IgD-negative memory B cell (primary cell): Measurements from ENCODE around the gene FAM193A. TPM values are rescaled to one million over a fixed set of nuclear protein-coding genes. Genes with fewer than 3 reads are reported as not detected.

Experiments used
- H3K27ac Mint-ChIP-seq, 3 donors: one replicate each; pipeline ENCODE4 v1.8.0; 2020 to 2022; ENCODE audit warnings: mild to moderate bottlenecking in 3 of 3, mixed read lengths in 3 of 3, moderate library complexity in 1 of 3
- H3K27me3 Mint-ChIP-seq: one replicate; pipeline ENCODE4 v1.8.0; 2021; ENCODE audit warnings: mixed read lengths
- H3K36me3 Mint-ChIP-seq: one replicate; pipeline ENCODE4 v1.8.0; 2020; ENCODE audit warnings: mild to moderate bottlenecking, mixed read lengths
- H3K4me1 Mint-ChIP-seq, 3 donors: one replicate each; pipeline ENCODE4 v1.8.0; 2020 to 2022; ENCODE audit warnings: mixed read lengths in 3 of 3, mild to moderate bottlenecking in 1 of 3
- H3K4me3 Mint-ChIP-seq, 4 donors: one replicate each; pipeline ENCODE4 v1.8.0; 2020 to 2022; ENCODE audit warnings: mild to moderate bottlenecking in 4 of 4, mixed read lengths in 4 of 4, moderate library complexity in 3 of 4
- H3K9me3 Mint-ChIP-seq, 3 donors: one replicate each; pipeline ENCODE4 v1.8.0; 2020 to 2021; ENCODE audit warnings: mixed read lengths in 3 of 3, mild to moderate bottlenecking in 1 of 3
- polyA plus RNA-seq: library from polyadenylated mRNA; unstranded; fragments of 300-500 nt; fragmentation: Illumina TruSeq; gene quantifications from one replicate; pipeline ENCODE4 v1.2.3, GENCODE V29; 2021

Gene FAM193A
- polyA plus RNA-seq, 1 donor from 2014 or later: 6.3 TPM

- Mint-ChIP-seq H3K9me3 (no peaks in the 10 kb centered on the region), H3K36me3 (no peaks in the 10 kb centered on the region)
Measured at GRCh38 chr4:2745516-2745915, 209.1 kb downstream of the FAM193A start.

GRCh38 chr4:2745981-2746806, 209.7 kb downstream of the FAM193A start:
- Mint-ChIP-seq H3K4me1 (peaks cover 23 to 34% (median 32%) of the 10 kb centered on the region in 3 donors), H3K4me3 (peak overlapping the region; percentile 73 to 95 (median 86)), H3K9me3 (no peaks in the 10 kb centered on the region), H3K27me3 (peaks cover 6% of the 10 kb centered on the region), H3K27ac (peak overlapping the region; percentile 97 to 99 (median 98)), H3K36me3 (no peaks in the 10 kb centered on the region)

More at GRCh38 chr4:2745516-2745915, 209.1 kb downstream of the FAM193A start:
- Mint-ChIP-seq H3K27ac (peak overlapping the region; percentile 97 to 99 (median 98)), H3K4me3 (peak overlapping the region in 2 of 4 donors; percentile 85 to 95), H3K4me1 (peaks cover 23 to 34% (median 31%) of the 10 kb centered on the region in 3 donors), H3K27me3 (peaks cover 6% of the 10 kb centered on the region)

GRCh38 chr4:2746891-2747695, 210.6 kb downstream of the FAM193A start:
- Mint-ChIP-seq H3K36me3 (no peaks in the 10 kb centered on the region), H3K4me1 (peaks cover 23 to 36% (median 30%) of the 10 kb centered on the region in 3 donors), H3K27me3 (peaks cover 6% of the 10 kb centered on the region), H3K9me3 (no peaks in the 10 kb centered on the region), H3K4me3 (peak overlapping the region; percentile 73 to 95 (median 86)), H3K27ac (peak overlapping the region; percentile 97 to 99 (median 98))

- Mint-ChIP-seq H3K4me3 (peak overlapping the region in 1 of 4 donors; percentile 72), H3K27ac (peak overlapping the region in 1 of 3 donors; percentile 36), H3K4me1 (peaks cover 25 to 44% (median 38%) of the 10 kb centered on the region in 3 donors), H3K9me3 (no peaks in the 10 kb centered on the region), H3K27me3 (peaks cover 6% of the 10 kb centered on the region), H3K36me3 (no peaks in the 10 kb centered on the region)
Measured at GRCh38 chr4:2750719-2751605, 214.5 kb downstream of the FAM193A start.

GRCh38 chr4:2753436-2753835, 217.0 kb downstream of the FAM193A start:
- Mint-ChIP-seq H3K4me3 (peak overlapping the region in 1 of 4 donors; percentile 83), H3K27ac (peak overlapping the region in 1 of 3 donors; percentile 19), H3K36me3 (no peaks in the 10 kb centered on the region), H3K27me3 (no peaks in the 10 kb centered on the region), H3K9me3 (no peaks in the 10 kb centered on the region), H3K4me1 (peaks cover 16 to 28% (median 18%) of the 10 kb centered on the region in 3 donors)

GRCh38 chr4:2754848-2755819, 218.7 kb downstream of the FAM193A start:
- H3K27ac Mint-ChIP-seq: peak overlapping the region in 2 of 3 donors; percentile 20 to 86
- H3K9me3 Mint-ChIP-seq: no peaks in the 10 kb centered on the region
- no peaks in the 10 kb centered on the region for H3K36me3 Mint-ChIP-seq
- H3K4me3 Mint-ChIP-seq: peak overlapping the region; percentile 10 to 83 (median 78)
- peaks cover 10 to 26% (median 19%) of the 10 kb centered on the region in 3 donors for H3K4me1 Mint-ChIP-seq
- no peaks in the 10 kb centered on the region for H3K27me3 Mint-ChIP-seq

- Mint-ChIP-seq H3K36me3 (no peaks in the 10 kb centered on the region), H3K27ac (peak within 1 kb of the TSS; percentile 20 to 86 (median 83)), H3K4me3 (peak within 1 kb of the TSS; percentile 83 to 94 (median 90)), H3K4me1 (peaks cover 10 to 25% (median 19%) of the 10 kb centered on the region in 3 donors), H3K27me3 (no peaks in the 10 kb centered on the region), H3K9me3 (no peaks in the 10 kb centered on the region)
Measured at GRCh38 chr4:2755821-2756690, 219.6 kb downstream of the FAM193A start, which contains the start of gene TNIP2. Gene TNIP2 (minus strand): TSS chr4:2756336. CDS start chr4:2756289, 47 bp downstream.

GRCh38 chr4:2756691-2757350, 220.4 kb downstream of the FAM193A start:
- Mint-ChIP-seq H3K4me1 (peaks cover 10 to 22% (median 19%) of the 10 kb centered on the region in 3 donors), H3K36me3 (no peaks in the 10 kb centered on the region), H3K4me3 (peak overlapping the region; percentile 77 to 94 (median 90)), H3K27ac (peak overlapping the region in 2 of 3 donors; percentile 83 to 85), H3K27me3 (no peaks in the 10 kb centered on the region), H3K9me3 (no peaks in the 10 kb centered on the region)

- Mint-ChIP-seq H3K4me1 (peaks cover 15 to 22% (median 19%) of the 10 kb centered on the region in 3 donors), H3K36me3 (no peaks in the 10 kb centered on the region), H3K9me3 (no peaks in the 10 kb centered on the region), H3K27me3 (no peaks in the 10 kb centered on the region), H3K4me3 (peak overlapping the region; percentile 71 to 94 (median 90)), H3K27ac (peak overlapping the region in 2 of 3 donors; percentile 83 to 85)
Measured at GRCh38 chr4:2757426-2757825, 221.0 kb downstream of the FAM193A start.

- Mint-ChIP-seq H3K27ac (peak overlapping the region in 2 of 3 donors; percentile 31 to 59), H3K36me3 (no peaks in the 10 kb centered on the region), H3K9me3 (no peaks in the 10 kb centered on the region), H3K4me1 (peaks cover 9 to 20% (median 12%) of the 10 kb centered on the region in 3 donors), H3K27me3 (no peaks in the 10 kb centered on the region), H3K4me3 (peak overlapping the region in 2 of 4 donors; percentile 22 to 44)
Measured at GRCh38 chr4:2761035-2761923, 224.8 kb downstream of the FAM193A start.

GRCh38 chr4:2762048-2762447, 225.6 kb downstream of the FAM193A start:
- Mint-ChIP-seq H3K27me3 (no peaks in the 10 kb centered on the region), H3K9me3 (no peaks in the 10 kb centered on the region), H3K4me3 (peak overlapping the region in 1 of 4 donors; percentile 33), H3K36me3 (no peaks in the 10 kb centered on the region), H3K27ac (peak overlapping the region in 2 of 3 donors; percentile 31 to 35), H3K4me1 (peaks cover 9 to 19% (median 12%) of the 10 kb centered on the region in 3 donors)
